Chondrocyte (in vitro differentiated cells): ENCODE data around the gene MPPED2. TPM values are rescaled to one million over a fixed set of nuclear protein-coding genes. Genes with fewer than 3 reads are reported as not detected.

ENCODE experiments used
- DNase-seq: peaks from one replicate; pipeline ENCODE4 v3.0.0; 2021; ENCODE audit warnings: mixed read lengths, low spot score
- H3K27ac Mint-ChIP-seq: one replicate; pipeline ENCODE4 v1.8.0; 2021; ENCODE audit warnings: mild to moderate bottlenecking, moderate library complexity, mixed read lengths; ENCODE audit not compliant: unreplicated experiment
- H3K27me3 Mint-ChIP-seq: 2 replicates; pipeline ENCODE4 v1.8.0; 2021; ENCODE audit warnings: low read depth, mixed read lengths
- H3K36me3 Mint-ChIP-seq: 2 replicates; pipeline ENCODE4 v1.8.0; 2021; ENCODE audit warnings: low read depth, mixed read lengths
- H3K4me1 Mint-ChIP-seq: 2 replicates; pipeline ENCODE4 v1.8.0; 2021; ENCODE audit warnings: low read depth, mild to moderate bottlenecking, mixed read lengths
- H3K4me3 Mint-ChIP-seq: one replicate; pipeline ENCODE4 v1.8.0; 2021; ENCODE audit warnings: mild to moderate bottlenecking, moderate library complexity, mixed read lengths; ENCODE audit not compliant: unreplicated experiment
- H3K9me3 Mint-ChIP-seq: 2 replicates; pipeline ENCODE4 v1.8.0; 2021; ENCODE audit warnings: low read depth, mixed read lengths
- CTCF ChIP-seq: fragments of 200-600 bp; sonication (generic); IDR thresholded peaks from 2 replicates; pipeline ENCODE4 v1.5.0; 2021; ENCODE audit warnings: antibody characterized with exemption, mild to moderate bottlenecking, moderate library complexity
- total RNA-seq: library from RNA; stranded (reverse); gene quantifications from 3 replicates; pipeline ENCODE4 v1.2.1, GENCODE V29; 2021

Gene MPPED2
- total RNA-seq, 1 donor from 2014 or later, result not detected

GRCh38 chr11:30360741-30361140 is 225.4 kb downstream of the MPPED2 start:
- no peaks in the 10 kb centered on the region for H3K9me3 Mint-ChIP-seq
- no peak for DNase-seq
- H3K27me3 Mint-ChIP-seq, result peaks cover 29% of the 10 kb centered on the region

More at GRCh38 chr11:30360741-30361140, 225.4 kb downstream of the MPPED2 start:
- TF ChIP-seq CTCF, result no peak
- no peaks in the 10 kb centered on the region for H3K36me3 Mint-ChIP-seq
- no peak overlapping the region for H3K4me3 Mint-ChIP-seq
- H3K27ac Mint-ChIP-seq, result no peak overlapping the region
- no peaks in the 10 kb centered on the region for H3K4me1 Mint-ChIP-seq
